GM12878 (cell line): ENCODE data around the gene GOLPH3.

Source experiments
- CTCF ChIP-seq, 3 experiments: IDR thresholded peaks in 2 of 3; conservative IDR thresholded peaks in 1 of 3; 2 replicates each; pipeline ENCODE4 v1.5.1; 2011; ENCODE audit warnings: low read depth in 3 of 3, low read length in 3 of 3, mild to moderate bottlenecking in 3 of 3, control low read depth in 2 of 3, moderate library complexity in 2 of 3, inconsistent platforms in 1 of 3, mixed read lengths in 1 of 3; ENCODE audit not compliant: control insufficient read depth in 2 of 3, insufficient read depth in 1 of 3; ENCODE audit errors: extremely low read depth in 1 of 3
- NR2C2 ChIP-seq: IDR thresholded peaks from 2 replicates; pipeline ENCODE4 v1.6.1; 2011; ENCODE audit warnings: borderline replicate concordance, low read depth; ENCODE audit not compliant: control insufficient read depth, insufficient read length
- RELA ChIP-seq: fragments of 450-650 bp; IDR thresholded peaks from 2 replicates; pipeline ENCODE4 v1.8.0; 2014; ENCODE audit warnings: borderline replicate concordance; ENCODE audit not compliant: partially characterized antibody
- RFX5 ChIP-seq: IDR thresholded peaks from 2 replicates; pipeline ENCODE4 v1.6.1; 2011; ENCODE audit warnings: low read depth, low read length, improper control_type of control experiment
- TAF1 ChIP-seq: IDR thresholded peaks from 2 replicates; pipeline ENCODE4 v1.6.1; 2011; ENCODE audit warnings: mild to moderate bottlenecking, low read depth, low read length, borderline replicate concordance

GRCh38 chr5:32094691-32095090 is 79.4 kb downstream of the GOLPH3 start:
- no peak for TF ChIP-seq RFX5
- TF ChIP-seq RELA: no peak
- TF ChIP-seq CTCF (IDR thresholded peaks at IDR 0.05 in 2 of 3, conservative IDR thresholded peaks at IDR 0.05 in 1 of 3; ENCODE audit: control insufficient read depth in 2 of 3, extremely low read depth in 1 of 3, insufficient read depth in 1 of 3, low read depth in 3 of 3, low read length in 3 of 3): no peak
- no peak for TF ChIP-seq TAF1
- TF ChIP-seq NR2C2: no peak
